Renal cortex interstitium (tissue), 11 donors: ENCODE results near the gene CMTR1. TPM values are rescaled to one million over a fixed set of nuclear protein-coding genes. Genes with fewer than 3 reads are reported as not detected.

Experiments used
- DNase-seq, 11 donors: peaks; one replicate each; pipeline ENCODE4 v3.0.0-alpha.2; 2013; ENCODE audit warnings: low read depth in 9 of 11, low spot score in 4 of 11; ENCODE audit errors: extremely low read depth in 1 of 11
- polyA plus RNA-seq, 3 donors: library from polyadenylated mRNA; unstranded; fragments of 120-200 nt; gene quantifications; one replicate each; pipeline ENCODE4 v1.2.1, GENCODE V29; 2013; ENCODE audit not compliant: insufficient read length in 3 of 3

CMTR1 gene
- polyA plus RNA-seq, 3 donors: 44.9 to 53.3 (median 46.6) TPM

DNA sequence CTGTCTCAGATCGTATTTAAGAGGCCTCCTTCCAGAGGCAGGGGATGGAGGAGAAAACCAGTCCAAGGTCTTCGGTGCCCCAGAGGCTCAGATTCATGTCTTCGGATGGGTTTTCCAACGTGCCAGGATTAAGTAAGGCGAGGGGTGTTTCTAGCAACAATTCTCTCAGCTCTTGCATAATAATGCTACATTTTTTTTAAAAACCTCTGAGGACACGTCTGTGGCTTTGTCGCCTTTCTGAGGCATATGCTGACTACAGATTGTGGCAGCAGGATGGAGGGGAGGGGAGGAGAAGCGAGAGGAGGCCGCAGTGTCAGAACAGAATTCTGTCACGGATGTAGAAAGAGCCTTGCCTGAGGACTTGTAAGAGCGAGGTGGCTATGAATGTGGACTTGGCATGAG, 84.4 kb downstream of the CMTR1 start:
- no peak for DNase-seq

DNA sequence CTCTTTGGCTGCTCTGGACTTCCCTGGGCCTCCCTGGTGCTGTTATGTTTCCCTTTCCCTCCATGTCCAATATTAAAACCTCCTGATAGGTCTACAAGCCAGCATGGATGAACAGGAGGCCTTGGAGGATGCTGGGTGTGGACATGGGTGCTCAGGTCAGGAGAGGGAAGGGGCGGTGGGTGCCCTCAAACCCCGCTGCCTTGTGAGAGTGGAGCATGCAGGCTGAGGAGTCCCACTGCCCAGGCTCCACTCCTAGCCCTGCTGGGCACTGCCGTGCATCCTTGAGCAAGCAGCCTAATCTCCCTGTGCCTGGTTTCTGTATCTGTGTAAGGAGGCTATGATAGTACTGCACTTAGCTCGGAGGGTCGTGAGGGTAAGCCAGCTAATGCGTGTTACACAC, 85.1 kb downstream of the CMTR1 start:
- DNase-seq: no peak

DNA sequence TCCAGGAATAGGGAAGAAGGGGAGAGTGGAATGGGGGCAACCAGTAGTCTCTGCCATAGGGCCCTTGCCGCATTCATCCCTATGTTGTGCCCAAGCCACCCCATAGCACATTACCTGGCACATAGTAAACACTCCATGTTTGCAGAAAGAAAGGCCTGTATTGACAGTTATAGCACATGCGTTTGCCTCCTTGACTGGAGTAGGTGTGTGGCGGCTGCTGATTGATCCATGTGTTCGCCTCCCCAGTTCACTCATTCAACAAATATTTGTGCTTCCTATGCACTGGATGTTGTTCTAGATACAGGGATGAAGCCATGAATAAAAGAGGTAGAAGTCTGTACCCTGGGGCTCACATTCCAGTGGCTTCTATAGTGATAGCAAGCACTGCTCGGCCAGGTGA, 86.4 kb downstream of the CMTR1 start:
- no peak for DNase-seq

DNA sequence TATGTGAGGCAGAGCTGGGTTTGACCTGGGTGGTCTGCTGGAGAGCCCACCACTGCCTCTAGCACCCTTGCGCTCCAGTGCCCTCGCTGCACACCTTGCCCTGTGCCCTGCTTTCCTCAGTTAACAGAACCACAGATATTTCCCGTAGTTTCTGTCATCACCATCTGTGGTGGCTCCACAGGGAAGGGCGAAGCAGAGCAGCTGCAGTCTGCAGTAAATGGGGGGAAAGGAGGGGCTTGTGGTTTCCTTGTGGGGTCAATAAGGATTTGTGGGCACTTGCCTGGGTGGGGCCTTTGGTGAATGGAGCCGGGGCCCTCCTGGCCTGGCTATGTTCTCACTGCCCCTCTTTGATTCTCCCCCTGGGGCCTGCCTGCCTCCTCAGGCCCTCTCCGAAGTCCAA, 87.9 kb downstream of the CMTR1 start:
- no peak for DNase-seq

DNA sequence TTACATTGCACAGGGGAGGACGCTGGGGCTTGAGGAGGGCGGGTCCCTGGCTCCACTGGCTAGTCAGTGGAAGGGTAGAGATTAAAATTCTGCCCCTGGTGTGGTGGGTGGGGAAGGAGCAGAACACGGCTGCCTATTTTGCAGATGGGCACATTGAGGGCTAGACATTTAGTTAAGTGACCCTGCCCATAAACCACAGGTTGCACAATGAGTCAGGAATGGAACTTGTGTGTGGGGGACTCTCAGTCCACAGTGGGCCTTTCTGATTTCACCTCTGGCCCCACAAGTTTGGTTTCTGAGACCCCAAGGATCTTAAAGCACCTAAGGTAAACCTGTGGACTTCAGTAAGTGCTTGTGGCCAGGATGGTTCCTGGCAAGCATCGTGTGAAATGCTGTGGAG, 88.7 kb downstream of the CMTR1 start:
- no peak for DNase-seq

DNA sequence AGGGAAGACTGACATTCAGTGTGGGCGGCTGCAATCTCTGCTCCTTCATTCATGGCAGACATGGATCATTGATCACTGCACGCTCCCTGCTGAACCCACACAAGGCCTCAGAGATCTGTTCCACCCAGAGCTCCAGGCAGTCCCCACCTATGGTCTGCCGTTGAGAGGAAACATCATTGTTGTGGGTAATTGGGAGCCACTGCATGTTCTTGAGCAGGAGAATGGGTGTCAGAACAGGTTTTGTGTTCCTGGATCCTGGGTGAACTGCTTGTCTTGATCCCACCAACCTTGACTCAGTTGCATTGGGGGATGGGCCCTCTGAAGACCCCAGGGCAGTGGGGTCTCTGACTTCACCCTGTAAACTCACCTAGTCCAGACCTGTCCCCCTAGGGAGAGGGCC, 89.8 kb downstream of the CMTR1 start:
- no peak for DNase-seq

DNA sequence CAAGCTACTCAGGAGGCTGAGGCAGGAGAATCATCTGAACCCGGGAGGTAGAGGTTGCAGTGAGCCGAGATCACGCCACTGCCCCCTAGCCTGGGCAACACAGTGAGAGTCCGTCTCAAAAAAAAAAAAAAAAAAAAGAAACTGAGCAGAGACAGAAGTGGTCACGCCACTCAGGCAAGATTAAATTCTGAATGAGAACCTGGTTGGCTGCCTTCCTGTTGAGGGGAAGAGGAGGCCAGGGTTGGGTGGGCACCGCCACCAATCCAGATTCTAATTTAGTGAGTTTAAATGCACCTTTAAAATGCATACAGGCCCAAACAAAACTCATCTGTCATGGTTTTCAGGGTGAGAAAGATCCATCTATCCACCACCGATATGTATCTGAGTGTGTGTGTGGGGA, 90.4 kb downstream of the CMTR1 start:
- no peak for DNase-seq

DNA sequence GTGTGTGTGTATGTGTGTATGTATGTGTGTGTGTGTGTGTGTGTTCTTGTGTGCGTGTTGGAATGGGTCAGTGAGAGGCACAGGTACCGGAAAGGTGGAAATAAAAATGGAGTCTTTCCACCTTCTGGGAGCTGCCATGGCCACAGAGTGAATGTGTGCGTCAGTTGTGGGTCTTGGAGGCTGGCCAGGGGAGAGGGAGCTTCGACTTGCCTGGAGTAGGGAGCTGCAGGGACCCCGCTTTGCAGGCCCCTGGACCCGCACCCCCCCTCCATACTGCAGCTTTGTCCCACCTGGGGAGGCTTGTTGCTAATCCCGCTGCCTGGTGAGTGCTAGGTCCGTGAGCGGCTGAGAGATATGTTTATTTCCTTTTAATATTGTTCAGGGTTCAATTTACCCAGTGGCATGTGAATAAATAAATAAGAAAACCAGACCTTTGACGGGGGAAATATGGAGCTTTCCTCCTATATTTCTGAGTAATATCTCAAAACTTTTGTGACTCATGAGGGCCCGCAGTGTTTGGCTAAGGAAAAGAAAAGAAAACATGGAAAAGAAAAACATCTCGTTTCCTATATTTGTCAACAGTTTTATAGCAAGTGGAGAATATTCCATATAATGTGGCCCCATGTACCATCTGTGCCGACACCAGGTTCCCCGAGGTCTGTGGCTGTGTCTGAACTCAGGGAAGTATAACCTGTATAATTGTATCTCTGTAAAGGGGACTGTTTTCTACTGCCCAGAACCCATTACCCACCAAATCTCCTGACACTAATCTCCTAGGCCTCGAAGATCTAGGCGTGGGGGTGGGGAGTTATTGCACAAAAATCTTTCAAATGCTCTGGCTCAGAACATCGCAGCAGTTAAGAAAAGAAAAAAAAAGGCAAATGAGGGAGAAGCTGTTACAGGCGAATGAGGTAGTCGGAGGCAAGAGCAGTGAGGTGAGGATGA, 91.3 kb downstream of the CMTR1 start:
- DNase-seq: no peak

DNA sequence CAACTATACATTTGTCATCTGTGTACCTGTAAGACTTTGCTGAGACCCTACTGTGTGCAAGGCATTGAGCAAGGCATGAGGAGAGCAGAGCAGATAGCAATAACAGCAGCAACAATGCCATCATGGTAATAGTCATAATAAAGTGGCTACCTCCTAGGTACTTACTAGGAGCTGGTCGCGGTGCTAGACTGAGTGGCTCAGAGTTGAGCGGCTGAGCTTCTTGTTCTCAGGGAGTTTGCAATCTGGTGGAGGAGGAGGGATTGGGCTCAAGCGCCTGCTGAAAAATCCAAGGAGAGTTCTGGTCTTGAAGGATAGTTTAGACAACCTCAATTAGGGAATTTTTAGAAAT, 91.9 kb downstream of the CMTR1 start:
- no peak for DNase-seq

DNA sequence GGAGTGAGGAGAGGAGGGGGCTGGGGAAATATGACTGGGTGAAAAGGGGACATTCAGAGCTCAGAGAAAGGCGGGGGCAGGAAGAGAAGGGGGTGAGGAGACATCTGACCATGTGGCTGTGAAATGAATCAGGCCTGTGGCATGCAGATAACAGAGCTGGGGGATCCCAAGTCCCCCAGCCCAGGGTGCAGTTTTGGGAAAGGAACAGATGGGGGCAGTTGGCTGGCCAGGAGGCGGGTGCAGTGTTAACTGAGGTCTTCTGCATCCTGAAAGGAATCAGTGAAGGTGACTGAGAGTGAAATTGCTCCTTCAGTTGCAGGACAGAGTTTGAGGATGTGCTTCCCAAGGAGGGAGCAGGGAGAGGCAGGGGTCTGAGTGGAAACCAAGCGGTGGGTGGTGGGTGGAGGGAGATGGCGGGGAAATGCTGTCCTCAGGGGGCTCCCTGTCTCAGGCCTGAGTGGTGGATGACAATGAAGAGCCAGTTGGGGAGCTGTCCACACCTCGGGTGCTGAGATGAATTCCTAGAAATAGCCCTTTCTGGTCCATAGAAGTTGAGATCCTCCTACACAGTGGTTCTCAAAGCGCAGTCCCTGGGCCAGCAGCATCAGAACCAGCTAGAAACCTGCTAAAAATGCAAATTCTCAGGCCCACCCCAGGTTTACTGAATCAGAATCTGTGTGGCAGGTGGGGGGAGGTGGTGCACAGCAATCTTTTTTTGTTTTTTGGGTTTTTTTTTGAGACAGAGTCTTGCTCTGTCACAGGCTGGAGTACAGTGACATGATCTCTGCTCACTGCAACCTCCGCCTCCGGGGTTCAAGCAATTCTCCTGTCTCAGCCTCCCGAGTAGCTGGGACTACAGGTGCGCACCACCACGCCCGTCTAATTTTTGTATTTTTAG, 92.7 kb downstream of the CMTR1 start:
- DNase-seq: peak in 1 of 11 donors; percentile 44

DNA sequence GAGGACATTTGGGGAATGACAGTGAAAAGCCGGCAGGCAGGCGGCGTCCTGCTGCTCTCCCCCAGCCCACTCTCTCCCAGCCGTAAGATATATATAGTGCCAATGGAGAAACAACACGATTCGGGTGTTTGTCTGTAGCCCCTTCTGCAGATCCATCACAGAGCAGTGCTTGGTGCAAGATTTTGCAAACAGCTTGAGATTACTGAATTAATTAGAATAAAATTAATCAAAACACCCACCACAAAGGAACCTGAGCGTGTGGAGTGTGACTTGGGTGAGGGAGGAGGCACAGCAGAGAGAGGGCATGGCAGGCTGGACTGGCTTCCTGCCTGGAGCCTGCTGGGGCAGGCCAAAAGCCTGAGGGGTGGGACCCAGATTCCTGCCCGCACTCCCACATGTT, 95.5 kb downstream of the CMTR1 start:
- DNase-seq: no peak

DNA sequence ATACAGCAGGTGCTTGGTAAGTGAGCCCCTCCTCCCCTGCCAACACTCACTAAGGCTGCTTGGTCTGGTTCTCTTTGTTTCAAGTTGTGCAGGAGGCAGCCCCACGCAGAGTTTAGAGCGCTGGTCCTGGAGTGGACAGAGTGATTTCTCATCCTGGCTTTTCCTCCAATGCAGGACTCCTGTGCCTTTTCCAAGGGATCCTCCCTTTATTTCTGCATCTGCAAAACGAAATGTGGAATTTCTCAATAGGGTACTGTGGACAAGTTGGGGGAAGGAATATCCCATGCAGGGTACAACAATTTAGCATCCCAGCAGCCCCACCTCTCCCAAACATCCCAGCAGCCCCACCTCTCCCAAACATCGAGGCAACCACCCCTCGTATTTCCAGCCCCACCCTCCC, 97.3 kb downstream of the CMTR1 start:
- DNase-seq: no peak

DNA sequence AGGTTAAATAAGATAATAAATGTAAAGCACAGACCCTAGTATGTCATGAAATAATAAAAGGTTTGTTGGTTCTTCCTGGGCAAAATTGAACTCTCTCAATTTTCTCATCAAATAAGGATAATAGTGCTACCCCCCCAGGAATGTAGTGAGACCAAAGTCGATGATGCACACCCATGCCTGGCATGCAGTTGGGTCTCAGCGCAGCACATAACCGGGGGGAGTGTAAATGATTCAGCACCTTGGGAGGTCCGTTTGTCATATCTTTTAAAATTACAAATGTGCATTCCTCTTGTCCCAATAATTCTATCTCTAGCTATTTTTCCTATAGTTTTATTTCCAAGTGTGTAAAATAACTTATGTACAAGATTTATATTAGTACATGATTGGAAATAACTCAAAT, 98.0 kb downstream of the CMTR1 start:
- no peak for DNase-seq

Other genes starting within 250 kb of the CMTR1 start
- gene TBC1D22B, start 175.4 kb upstream of the CMTR1 start, polyA plus RNA-seq: 10 to 100 TPM; 13.4 to 14.4 (median 14.0) TPM
- 1 to 10 TPM; 1.0 to 2.5 (median 2.1) TPM for gene TMEM217, start 175.1 kb upstream of the CMTR1 start, polyA plus RNA-seq
- gene RNF8, start 79.2 kb upstream of the CMTR1 start, polyA plus RNA-seq: 10 to 100 TPM; 26.2 to 32.3 (median 31.1) TPM
- 10 to 100 TPM; 25.5 to 29.6 (median 29.5) TPM for gene CCDC167, start 66.7 kb downstream of the CMTR1 start, polyA plus RNA-seq